ENCODE results near the gene CFAP251.
"Not testable (repeated sequence)": the region's sequence is repeated elsewhere in the genome, so short reads cannot be mapped to it uniquely, and the experiment has no call there.

Gene CFAP251

DNA sequence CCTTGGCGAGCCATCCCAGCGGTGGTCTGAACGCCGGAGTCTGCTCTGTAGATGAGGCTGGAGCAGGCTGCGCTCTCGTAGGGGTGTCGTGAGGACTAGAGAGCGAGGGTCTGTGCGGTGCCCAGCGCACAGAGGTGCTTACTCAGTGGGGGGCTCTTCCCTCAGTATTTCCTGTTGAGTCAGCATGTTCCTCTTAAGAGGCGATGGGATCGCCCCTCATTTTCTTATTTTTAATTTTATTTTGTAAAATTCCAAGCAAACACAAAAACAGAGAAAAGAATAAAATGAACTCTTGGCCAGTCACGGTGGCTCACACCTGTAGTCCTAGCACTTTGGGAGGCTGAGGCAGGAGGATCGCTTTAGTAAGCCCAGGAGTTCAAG is 62.5 kb downstream of the CFAP251 start:
- no peak for DNase-seq

DNA sequence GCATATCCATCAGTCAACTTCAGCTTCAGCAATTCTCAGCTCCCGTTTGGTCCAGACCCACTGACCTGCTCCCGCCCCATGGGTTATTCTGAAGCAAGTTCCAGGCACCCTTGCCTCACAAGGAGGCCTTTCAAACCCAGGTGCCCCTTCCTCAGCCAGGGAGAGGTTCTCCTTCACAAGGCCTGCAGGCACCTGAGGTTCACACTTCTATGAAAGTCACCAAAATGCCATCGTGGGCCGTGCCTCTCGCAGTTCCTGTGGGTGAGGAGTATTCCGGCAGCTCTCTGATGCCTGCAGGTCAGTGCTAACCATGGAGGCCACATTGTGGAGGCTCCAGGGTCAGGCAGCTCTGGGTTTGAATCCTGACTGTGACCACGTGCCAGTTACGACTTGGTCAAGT is 63.1 kb downstream of the CFAP251 start:
- DNase-seq: no peak

GRCh38 chr12:121982950-121983349 is 64.6 kb downstream of the CFAP251 start:
- DNase-seq: no peak

DNA sequence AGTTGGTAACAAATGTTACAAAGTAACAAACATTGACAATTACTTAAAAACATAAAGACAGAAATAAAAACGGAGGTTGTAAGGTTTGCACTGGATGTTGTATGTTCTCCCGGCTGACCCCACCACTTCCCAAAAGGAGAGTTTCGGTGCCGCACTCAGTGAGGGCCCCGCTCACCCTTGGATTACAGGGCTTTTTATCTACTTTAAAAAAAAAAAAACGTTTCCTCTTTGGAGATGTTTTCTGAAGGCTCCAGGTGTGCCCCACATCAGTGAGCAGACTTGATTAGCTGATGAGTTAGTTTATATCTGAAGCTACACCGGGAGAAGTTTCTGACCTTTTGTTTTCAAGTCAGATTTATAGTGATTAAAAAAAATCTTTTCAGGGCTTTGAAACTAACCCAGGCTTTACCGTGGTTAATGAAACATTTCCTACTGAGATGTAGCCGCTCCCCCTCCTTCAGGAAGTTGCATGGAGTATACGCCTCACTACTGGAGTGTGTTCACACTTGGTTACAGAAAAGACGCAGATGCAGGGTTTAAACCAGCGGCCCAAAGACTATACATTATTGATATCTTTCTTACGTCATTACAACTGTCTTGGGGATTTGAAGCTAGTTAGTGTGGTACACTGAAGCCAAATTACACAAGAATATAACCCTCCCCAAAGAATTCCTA is 65.3 kb downstream of the CFAP251 start:
- DNase-seq: peak; percentile 28

- no peak for DNase-seq
Measured at GRCh38 chr12:121986489-121987245, 68.3 kb downstream of the CFAP251 start.

GRCh38 chr12:121988519-121988918 is 70.1 kb downstream of the CFAP251 start:
- not testable (repeated sequence) for DNase-seq

DNA sequence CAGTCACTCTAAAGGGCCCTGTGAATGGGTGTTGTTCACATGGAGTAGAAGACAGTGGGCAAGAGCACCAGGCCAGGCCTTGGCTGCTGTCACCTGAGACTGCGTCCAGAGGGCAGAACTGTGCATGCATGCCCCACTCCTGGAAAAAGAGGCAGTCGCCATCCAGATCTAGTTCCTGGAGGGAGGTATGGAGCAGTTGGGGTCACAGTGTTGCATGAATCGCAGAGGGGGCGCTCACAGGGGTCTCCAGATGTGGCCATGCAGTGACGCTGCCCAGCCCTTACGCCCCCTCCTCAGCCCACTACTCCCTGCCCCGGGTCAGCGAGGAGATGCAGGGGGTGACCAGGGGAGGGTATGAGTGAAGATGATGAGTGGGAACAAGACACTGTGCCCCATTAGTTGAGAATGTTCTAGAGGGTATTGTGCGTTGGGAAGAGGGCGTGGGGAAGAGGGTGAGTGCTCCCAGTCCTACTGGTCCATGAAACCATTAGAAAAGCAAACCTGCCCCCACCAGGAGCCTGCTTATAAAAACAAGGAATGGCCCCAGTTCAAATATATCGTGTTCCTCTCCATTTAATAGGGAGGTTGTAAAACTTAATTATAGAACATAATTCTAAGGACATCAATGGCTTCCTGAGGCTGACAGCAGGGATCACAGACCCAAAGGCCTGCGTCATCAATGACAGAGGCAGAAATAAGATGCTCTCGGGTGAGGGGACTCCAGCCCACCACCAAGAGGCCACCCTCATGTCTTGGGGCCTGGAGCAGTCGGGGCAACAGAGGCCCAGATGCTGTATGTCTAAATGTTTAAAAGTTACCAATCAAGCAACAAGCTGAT is 71.1 kb downstream of the CFAP251 start:
- DNase-seq: no peak

GRCh38 chr12:121990114-121990647 is 71.8 kb downstream of the CFAP251 start:
- no peak for DNase-seq

- peak; percentile 48 for DNase-seq
Measured at GRCh38 chr12:121990692-121991603, 72.6 kb downstream of the CFAP251 start.

DNA sequence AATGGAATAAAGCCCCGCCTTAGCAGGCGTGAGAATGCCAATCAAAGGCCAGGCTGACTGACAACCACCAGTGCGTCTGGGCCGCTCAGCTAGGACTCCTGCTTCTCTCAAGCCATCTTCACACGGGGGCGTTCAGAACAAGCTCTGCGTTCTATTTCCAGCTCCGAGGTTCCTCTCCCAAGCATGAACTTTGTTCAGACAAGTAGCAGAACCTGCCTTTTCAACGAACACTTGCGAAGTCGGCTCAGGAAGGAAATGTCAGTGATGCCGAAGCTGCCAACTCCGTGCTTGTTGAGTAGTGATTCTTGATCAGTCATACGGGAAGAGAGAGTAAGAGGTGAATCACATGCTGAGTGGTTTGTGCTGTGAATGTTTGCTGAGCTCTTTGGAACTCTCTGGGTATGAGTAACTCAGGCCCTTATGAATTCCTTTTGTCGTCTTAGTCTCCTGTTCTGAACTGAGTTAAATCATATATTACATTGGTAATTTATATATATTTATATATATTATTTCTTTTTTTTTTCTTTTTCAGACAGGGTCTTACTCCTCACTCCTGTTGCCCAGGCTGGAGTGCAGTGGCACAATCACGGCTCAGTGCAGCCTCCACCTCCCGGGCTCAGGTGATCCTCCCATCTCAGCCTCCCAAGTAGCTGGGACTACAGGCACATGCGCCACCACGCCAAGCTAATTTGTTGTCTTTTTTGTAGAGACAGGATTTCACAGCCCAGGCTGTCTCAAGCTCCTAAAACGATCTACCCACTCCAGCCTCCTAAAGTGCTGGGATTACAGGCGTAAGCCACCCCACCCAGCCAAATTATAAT is 73.9 kb downstream of the CFAP251 start:
- DNase-seq: peak; percentile 99

DNA sequence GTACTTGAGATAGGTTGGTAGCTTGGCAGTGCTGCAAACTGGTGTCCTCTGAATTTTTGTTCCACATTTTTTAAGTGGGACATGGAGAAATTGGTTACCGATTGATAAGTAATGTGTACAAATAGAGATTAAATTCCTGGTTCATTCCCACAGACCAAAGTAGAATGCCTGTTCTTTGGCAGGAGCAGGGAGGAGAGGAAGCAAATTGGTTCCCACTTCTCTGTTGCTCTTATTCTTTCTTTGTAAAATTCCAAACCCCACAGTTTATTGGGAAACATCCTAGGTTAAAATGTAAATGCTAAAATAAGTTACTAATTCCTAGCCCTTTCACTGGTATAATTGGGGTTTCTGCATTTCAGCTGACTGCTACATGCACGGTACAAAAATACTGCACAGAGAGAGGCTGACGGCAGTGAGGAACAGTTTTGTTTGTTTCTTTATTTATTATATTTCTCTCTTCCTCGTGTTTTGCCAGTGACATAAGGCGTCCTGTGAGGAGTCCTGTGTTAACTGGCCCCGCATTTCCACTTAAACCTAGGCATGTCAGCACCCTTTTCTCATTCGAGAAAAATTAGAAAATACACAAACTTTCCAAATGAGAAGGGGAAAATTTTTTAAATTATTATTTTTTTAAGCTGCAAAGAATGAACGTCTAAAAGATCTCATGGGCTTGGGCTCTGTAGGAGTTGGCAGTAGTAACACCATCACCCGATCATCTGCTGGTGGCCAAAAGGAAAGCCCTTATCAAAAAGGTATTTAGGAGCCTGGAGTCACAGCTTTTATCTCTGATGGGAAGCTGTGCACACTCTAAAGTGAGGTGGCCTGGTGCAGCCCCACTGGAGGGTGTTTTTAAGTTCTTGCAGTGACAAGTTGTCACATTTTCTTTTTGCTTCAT is 77.9 kb downstream of the CFAP251 start:
- no peak for DNase-seq

GRCh38 chr12:121996945-121997612 is 78.7 kb downstream of the CFAP251 start:
- peak; percentile 51 for DNase-seq

- no peak for DNase-seq
Measured at GRCh38 chr12:122001466-122002209, 83.2 kb downstream of the CFAP251 start.

DNA sequence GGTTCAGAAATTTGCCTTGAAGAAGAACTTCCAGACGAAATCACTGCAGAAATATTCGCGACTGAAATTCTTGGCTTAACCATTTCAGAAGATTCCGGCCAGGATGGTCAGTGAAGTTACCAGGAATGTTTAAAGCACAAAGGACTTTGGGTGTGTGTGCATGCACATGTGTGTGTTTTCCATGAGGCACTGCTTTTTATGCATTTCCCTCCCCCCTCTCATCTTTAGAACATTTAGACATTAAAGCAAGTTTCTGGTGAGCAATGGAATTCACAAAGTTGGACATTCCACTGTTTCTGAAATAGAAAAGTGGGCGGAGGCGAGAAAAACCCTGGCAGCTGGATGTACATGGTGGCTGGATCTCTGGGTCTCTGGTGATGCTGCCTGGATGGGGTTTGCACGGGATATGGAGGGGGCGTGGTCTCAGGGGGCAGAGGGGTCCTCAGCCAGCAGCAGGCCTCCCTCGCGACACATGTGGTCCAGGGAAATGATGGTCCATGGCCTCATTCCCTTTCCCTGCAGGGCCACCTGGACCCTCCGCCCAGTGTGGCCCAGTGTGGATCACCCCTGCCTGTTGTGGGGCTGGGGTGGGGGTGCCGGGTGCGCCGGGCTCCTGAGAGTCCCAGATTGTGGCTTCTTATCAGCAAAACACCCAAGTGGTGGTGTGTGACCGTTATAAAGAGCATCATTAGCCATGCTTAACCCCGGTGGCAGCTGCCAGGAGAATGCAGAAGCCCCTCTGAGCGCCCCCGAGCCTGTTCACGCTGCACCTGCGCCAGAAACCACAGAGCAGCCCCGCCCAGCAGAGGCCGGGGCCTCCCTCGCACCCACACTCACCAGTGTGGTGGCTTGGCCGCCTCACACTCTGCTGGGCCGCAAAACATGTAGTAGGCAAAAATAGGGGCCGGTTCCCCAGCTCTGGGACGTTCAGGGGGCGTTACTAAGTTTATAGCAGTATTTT is 85.5 kb downstream of the CFAP251 start:
- peak; percentile 85 for DNase-seq

GRCh38 chr12:122004633-122005071 is 86.3 kb downstream of the CFAP251 start:
- DNase-seq: peak; percentile 54

GRCh38 chr12:122005252-122005776 is 86.9 kb downstream of the CFAP251 start:
- no peak for DNase-seq

All from fibroblast of skin of right biceps (primary cell).